Gastroesophageal sphincter (tissue), 4 donors: Measurements from ENCODE around the gene JOSD2. TPM values are rescaled to one million over a fixed set of nuclear protein-coding genes. Genes with fewer than 3 reads are reported as not detected.

Experiments
- ATAC-seq: fragments of 150-250 bp; one replicate; pipeline ENCODE4 v1.9.1; 2016; ENCODE audit warnings: mild to moderate bottlenecking, moderate library complexity
- H3K27ac ChIP-seq, 4 donors: fragments of 200-600 bp; sonication (generic) in 3 of 4; 1 replicate in 3 of 4; 2 replicates in 1 of 4; pipeline ENCODE4 v1.5.1; 2016 to 2019
- H3K27me3 ChIP-seq: fragments of 200-600 bp; sonication (generic); one replicate; pipeline ENCODE4 v1.5.1; 2019
- H3K36me3 ChIP-seq, 2 donors: fragments of 200-600 bp; sonication (generic); one replicate each; pipeline ENCODE4 v1.5.1; 2019; ENCODE audit warnings: control low read depth in 1 of 2
- H3K4me1 ChIP-seq, 3 donors: fragments of 200-600 bp; sonication (generic); 1 replicate in 2 of 3; 2 replicates in 1 of 3; pipeline ENCODE4 v1.5.1; 2016 to 2019; ENCODE audit warnings: control low read depth in 2 of 3
- H3K4me3 ChIP-seq, 2 donors: fragments of 200-600 bp; sonication (generic); one replicate each; pipeline ENCODE4 v1.5.1; 2019; ENCODE audit warnings: mild to moderate bottlenecking in 1 of 2, moderate library complexity in 1 of 2
- H3K9me3 ChIP-seq, 3 donors: fragments of 200-600 bp; sonication (generic); one replicate each; pipeline ENCODE4 v1.5.1; 2017 to 2019; ENCODE audit warnings: control low read depth in 2 of 3
- CTCF ChIP-seq, 4 experiments: fragments of 200-600 bp in 2 of 4; fragments of 450-650 bp in 2 of 4; sonication (generic) in 1 of 4; IDR thresholded peaks; one replicate each; pipeline ENCODE4 v1.5.1; 2017 to 2019; ENCODE audit warnings: antibody characterized with exemption in 4 of 4, mild to moderate bottlenecking in 2 of 4, moderate library complexity in 2 of 4
- EP300 ChIP-seq: sonication (generic); formaldehyde crosslinking; IDR thresholded peaks from one replicate; pipeline ENCODE4 v1.6.1; 2017; ENCODE audit warnings: antibody characterized with exemption, mild to moderate bottlenecking
- POLR2A ChIP-seq, 2 donors: fragments of 450-650 bp; IDR thresholded peaks; one replicate each; pipeline ENCODE4 v1.6.1; 2017; ENCODE audit warnings: antibody characterized with exemption in 2 of 2, mild to moderate bottlenecking in 2 of 2, moderate library complexity in 1 of 2
- POLR2AphosphoS5 ChIP-seq: sonication (generic); formaldehyde crosslinking; IDR thresholded peaks from one replicate; pipeline ENCODE4 v1.6.1; 2017; ENCODE audit warnings: antibody characterized with exemption
- WGBS, 2 donors: methylation state at CpG; one replicate each; pipeline ENCODE4 v1.1.5; 2018; ENCODE audit warnings: low coverage in 1 of 2; 5-methylcytosine and 5-hydroxymethylcytosine counted together
- total RNA-seq, 4 donors: library from RNA; depleted of rRNA; stranded (reverse); fragments of >200 nt; gene quantifications; one replicate each; pipeline ENCODE4 v1.1.0, GENCODE V29; 2016

The JOSD2 gene
- total RNA-seq, 4 donors from 2014 or later = 16.1 to 39.8 (median 26.1) TPM

DNA sequence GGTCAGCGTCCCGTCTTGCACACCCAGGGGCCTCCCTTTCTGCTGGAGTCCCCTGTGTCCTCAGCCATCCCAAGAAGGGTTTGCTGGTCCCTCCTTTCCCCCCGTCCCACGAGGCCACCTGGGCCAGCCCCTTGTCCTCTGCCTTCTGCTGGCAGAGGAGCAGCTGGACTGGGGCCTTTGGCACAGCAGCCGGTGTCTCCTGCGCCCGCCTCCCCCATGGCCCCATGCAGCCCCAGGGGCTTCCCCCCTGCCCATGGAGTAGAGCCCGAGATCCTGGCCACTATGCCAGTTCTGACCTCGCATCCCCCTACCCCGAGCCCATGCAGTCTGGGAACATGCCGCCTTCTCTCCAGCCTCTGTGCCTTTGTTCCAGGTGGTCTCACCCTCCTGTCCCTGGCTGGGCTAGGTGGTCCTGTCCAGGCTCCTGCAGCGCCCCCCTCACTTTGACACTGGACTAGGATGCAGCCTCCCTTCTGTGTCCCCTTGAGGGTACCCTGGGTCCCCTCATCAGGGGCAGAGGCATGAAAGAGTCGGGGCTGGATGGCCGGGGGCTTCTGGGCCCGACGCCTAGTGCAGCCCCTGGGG is 28.6 kb downstream of the JOSD2 start:
- Histone ChIP-seq H3K27ac (no peak overlapping the region), H3K27me3 (peaks cover 12% of the 10 kb centered on the region), H3K36me3 (peaks cover 0 to 74% of the 10 kb centered on the region in 2 donors), H3K4me3 (no peak overlapping the region), H3K9me3 (no peaks in the 10 kb centered on the region), H3K4me1 (peaks cover 0 to 21% (median 8%) of the 10 kb centered on the region in 3 donors)
- ATAC-seq = no peak
- WGBS, 2 donors = no CpG with 5 or more reads among the region's 16 CpGs
- TF ChIP-seq EP300 = no peak
- no peak for TF ChIP-seq POLR2AphosphoS5
- no peak for TF ChIP-seq POLR2A (IDR thresholded peaks at IDR 0.05)
- TF ChIP-seq CTCF (IDR thresholded peaks at IDR 0.05) = no peak

- ATAC-seq = no peak
- Histone ChIP-seq H3K9me3 (no peaks in the 10 kb centered on the region), H3K27me3 (peaks cover 4% of the 10 kb centered on the region), H3K4me3 (no peak overlapping the region), H3K36me3 (peaks cover 0 to 74% of the 10 kb centered on the region in 2 donors), H3K4me1 (peaks cover 0 to 27% (median 13%) of the 10 kb centered on the region in 3 donors), H3K27ac (no peak overlapping the region)
- TF ChIP-seq CTCF (IDR thresholded peaks at IDR 0.05) = no peak
- TF ChIP-seq POLR2AphosphoS5 = no peak
- no peak for TF ChIP-seq EP300
- TF ChIP-seq POLR2A (IDR thresholded peaks at IDR 0.05) = no peak
- WGBS, 2 donors = 70% methylated on average over 3 of the region's 27 CpGs; no CpG with 5 or more reads in 1 of the 2 donors
Observed at GRCh38 chr19:50481351-50482149, 29.4 kb downstream of the JOSD2 start.

- H3K36me3 ChIP-seq = peaks cover 0 to 74% of the 10 kb centered on the region in 2 donors
- ATAC-seq = no peak
- peaks cover 0 to 27% (median 13%) of the 10 kb centered on the region in 3 donors for H3K4me1 ChIP-seq
- no peaks in the 10 kb centered on the region for H3K9me3 ChIP-seq
- H3K4me3 ChIP-seq = no peak overlapping the region
- no peak overlapping the region for H3K27ac ChIP-seq
- 100% methylated on average over 4 of the region's 37 CpGs; no CpG with 5 or more reads in 1 of the 2 donors for WGBS, 2 donors
- no peak for TF ChIP-seq POLR2A (IDR thresholded peaks at IDR 0.05)
- TF ChIP-seq CTCF (IDR thresholded peaks at IDR 0.05) = no peak
- TF ChIP-seq EP300 = no peak
- no peak for TF ChIP-seq POLR2AphosphoS5
- no peaks in the 10 kb centered on the region for H3K27me3 ChIP-seq
Observed at GRCh38 chr19:50480281-50481111, 30.5 kb downstream of the JOSD2 start.

DNA sequence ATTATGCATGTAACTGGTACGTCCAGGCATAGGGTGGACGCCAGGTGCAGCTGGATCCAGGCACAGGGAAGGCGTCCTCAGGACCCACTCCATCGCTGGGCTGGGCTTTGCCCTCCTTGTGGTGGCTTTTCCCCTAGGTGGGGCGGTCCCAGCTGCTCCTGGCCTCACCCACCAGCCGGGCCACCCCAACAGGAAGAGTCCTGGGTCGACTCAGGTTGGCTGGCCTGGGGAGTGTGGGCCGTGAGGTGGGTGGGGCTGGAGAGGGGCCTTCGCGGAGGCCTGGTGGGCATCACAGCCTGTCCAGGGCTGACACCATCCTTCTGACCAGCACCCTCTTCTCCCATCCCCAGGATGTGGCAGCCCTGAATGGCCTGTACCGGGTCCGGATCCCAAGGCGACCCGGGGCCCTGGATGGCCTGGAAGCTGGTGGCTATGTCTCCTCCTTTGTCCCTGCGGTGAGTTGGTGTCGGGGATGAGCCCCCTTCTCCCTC is 31.2 kb downstream of the JOSD2 start:
- Histone ChIP-seq H3K27me3 (no peaks in the 10 kb centered on the region), H3K27ac (no peak overlapping the region), H3K9me3 (no peaks in the 10 kb centered on the region), H3K36me3 (peaks cover 0 to 68% of the 10 kb centered on the region in 2 donors), H3K4me3 (no peak overlapping the region), H3K4me1 (peaks cover 0 to 27% (median 13%) of the 10 kb centered on the region in 3 donors)
- ATAC-seq = no peak
- no peak for TF ChIP-seq EP300
- no peak for TF ChIP-seq POLR2A (IDR thresholded peaks at IDR 0.05)
- no peak for TF ChIP-seq CTCF (IDR thresholded peaks at IDR 0.05)
- no peak for TF ChIP-seq POLR2AphosphoS5
- WGBS, 2 donors = no CpG with 5 or more reads among the region's 16 CpGs
